OCI-LY1 (cell line): ENCODE results near the gene HBA1.
"Not testable (repeated sequence)": the region's sequence is repeated elsewhere in the genome, so short reads cannot be mapped to it uniquely, and the experiment has no call there.

Source experiments
- H2AFZ ChIP-seq: fragments of 200-600 bp; sonication (generic), shearing (Covaris generic); 2 replicates; pipeline ENCODE4 v1.6.0; 2014; ENCODE audit warnings: antibody characterized with exemption, mild to moderate bottlenecking, low read length
- H3F3A ChIP-seq: fragments of 200-600 bp; sonication (generic), shearing (Covaris generic); 2 replicates; pipeline ENCODE4 v1.6.0; 2014; ENCODE audit warnings: mild to moderate bottlenecking, antibody characterized with exemption, low read length, moderate library complexity; ENCODE audit not compliant: insufficient read depth
- H3K27ac ChIP-seq: fragments of 200-600 bp; sonication (generic); 2 replicates; pipeline ENCODE4 v1.5.1; 2014; ENCODE audit warnings: low read length, mixed run types, mild to moderate bottlenecking, low read depth; ENCODE audit not compliant: poor library complexity, severe bottlenecking
- H3K27me3 ChIP-seq: fragments of 200-600 bp; sonication (generic); 2 replicates; pipeline ENCODE4 v1.6.0; 2014; ENCODE audit warnings: antibody characterized with exemption, mild to moderate bottlenecking, low read length, moderate library complexity; ENCODE audit not compliant: insufficient read depth
- H3K36me3 ChIP-seq: fragments of 200-600 bp; sonication (generic); 2 replicates; pipeline ENCODE4 v1.6.1; 2014; ENCODE audit warnings: mild to moderate bottlenecking, antibody characterized with exemption, low read length, moderate library complexity, mixed read lengths; ENCODE audit not compliant: insufficient read depth
- H3K4me1 ChIP-seq: fragments of 200-600 bp; sonication (generic); 2 replicates; pipeline ENCODE4 v1.5.1; 2014; ENCODE audit warnings: mild to moderate bottlenecking, low read length, moderate library complexity; ENCODE audit not compliant: insufficient read depth, severe bottlenecking
- H3K4me2 ChIP-seq: fragments of 200-600 bp; sonication (generic), shearing (Covaris generic); 2 replicates; pipeline ENCODE4 v1.6.1; 2014; ENCODE audit warnings: low read length
- H3K4me3 ChIP-seq: fragments of 200-600 bp; sonication (generic); 2 replicates; pipeline ENCODE4 v1.5.1; 2014; ENCODE audit warnings: low read length, low read depth, mild to moderate bottlenecking, mixed read lengths; ENCODE audit not compliant: poor library complexity, severe bottlenecking
- H3K79me2 ChIP-seq: fragments of 200-600 bp; shearing (Covaris generic); 2 replicates; pipeline ENCODE4 v1.6.1; 2016; ENCODE audit warnings: mixed run types, low read length, mixed read lengths; ENCODE audit not compliant: insufficient read depth
- H3K9ac ChIP-seq: fragments of 200-600 bp; sonication (generic), shearing (Covaris generic); 2 replicates; pipeline ENCODE4 v1.6.1; 2014; ENCODE audit warnings: mild to moderate bottlenecking, low read length, mixed read lengths
- H3K9me2 ChIP-seq: fragments of 200-600 bp; sonication (generic), shearing (Covaris generic); 2 replicates; pipeline ENCODE4 v1.6.1; 2014; ENCODE audit warnings: low read depth, mild to moderate bottlenecking, low read length, mixed read lengths
- H3K9me3 ChIP-seq: fragments of 200-600 bp; shearing (Covaris generic); 2 replicates; pipeline ENCODE4 v1.6.1; 2014; ENCODE audit warnings: low read length, mixed read lengths
- H4K20me1 ChIP-seq: fragments of 200-600 bp; sonication (generic), shearing (Covaris generic); 2 replicates; pipeline ENCODE4 v1.6.0; 2016; ENCODE audit warnings: mild to moderate bottlenecking, low read length; ENCODE audit not compliant: insufficient read depth
- CTCF ChIP-seq: fragments of 200-600 bp; sonication (generic), shearing (Covaris generic); IDR thresholded peaks from 2 replicates; pipeline ENCODE4 v1.5.1; 2017; ENCODE audit warnings: mild to moderate bottlenecking, antibody characterized with exemption, low read length, moderate library complexity, mixed read lengths
- EZH2 ChIP-seq: fragments of 200-600 bp; sonication (generic), shearing (Covaris generic); IDR thresholded peaks from 2 replicates; pipeline ENCODE4 v1.8.0; 2017; ENCODE audit warnings: borderline replicate concordance, mixed run types, mild to moderate bottlenecking, antibody characterized with exemption, low read length, moderate library complexity, mixed read lengths

Gene HBA1

GRCh38 chr16:167122-167690 lies 9.3 kb upstream of the HBA1 start:
- Histone ChIP-seq H3K27ac (no peak overlapping the region), H3K79me2 (no peaks in the 10 kb centered on the region), H3K4me2 (no peak overlapping the region), H3K9me2 (no peaks in the 10 kb centered on the region), H3K36me3 (no peaks in the 10 kb centered on the region), H3K4me3 (no peak overlapping the region), H3F3A (no peaks in the 10 kb centered on the region), H3K9ac (no peak overlapping the region), H2AFZ (no peak overlapping the region), H3K9me3 (no peaks in the 10 kb centered on the region), H3K27me3 (no peaks in the 10 kb centered on the region; the same call in 1 of the 2 replicates), H4K20me1 (no peaks in the 10 kb centered on the region), H3K4me1 (no peaks in the 10 kb centered on the region)
- TF ChIP-seq CTCF (no peak), EZH2 (no peak)

GRCh38 chr16:168424-168823 lies 8.1 kb upstream of the HBA1 start:
- H3K27ac ChIP-seq = no peak overlapping the region
- no peaks in the 10 kb centered on the region for H4K20me1 ChIP-seq
- H3K9me2 ChIP-seq = no peaks in the 10 kb centered on the region
- H3K4me2 ChIP-seq = no peak overlapping the region
- H3F3A ChIP-seq = no peaks in the 10 kb centered on the region
- H2AFZ ChIP-seq = no peak overlapping the region
- TF ChIP-seq EZH2 (no peak), CTCF (no peak)
- H3K4me1 ChIP-seq = no peaks in the 10 kb centered on the region
- no peaks in the 10 kb centered on the region for H3K36me3 ChIP-seq
- H3K79me2 ChIP-seq = no peaks in the 10 kb centered on the region
- H3K9ac ChIP-seq = no peak overlapping the region
- H3K4me3 ChIP-seq = no peak overlapping the region
- no peaks in the 10 kb centered on the region for H3K9me3 ChIP-seq
- H3K27me3 ChIP-seq = no peaks in the 10 kb centered on the region

DNA sequence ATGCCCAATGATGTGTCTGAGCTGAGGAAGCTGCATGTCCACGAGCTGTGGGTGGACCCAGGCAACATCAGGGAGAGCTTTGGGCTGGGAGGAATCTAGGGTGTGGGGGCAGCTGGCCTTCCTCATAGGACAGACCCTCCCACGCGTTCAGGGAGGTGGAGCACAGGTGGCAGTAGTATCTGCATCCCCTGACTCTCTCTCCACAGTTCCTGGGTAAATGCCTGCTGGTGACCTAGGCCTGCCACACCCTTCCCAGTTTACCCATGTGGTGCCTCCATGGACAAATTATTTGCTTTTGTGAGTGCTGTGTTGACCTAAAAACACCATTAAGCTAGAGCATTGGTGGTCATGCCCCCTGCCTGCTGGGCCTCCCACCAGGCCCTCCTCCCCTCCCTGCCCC lies 7.5 kb upstream of the HBA1 start:
- Histone ChIP-seq H4K20me1 (no peaks in the 10 kb centered on the region), H3K4me1 (no peaks in the 10 kb centered on the region), H3K27me3 (no peaks in the 10 kb centered on the region), H3K9me2 (no peaks in the 10 kb centered on the region), H3K4me3 (no peak overlapping the region), H3K79me2 (no peaks in the 10 kb centered on the region), H3K4me2 (no peak overlapping the region), H3K9me3 (no peaks in the 10 kb centered on the region), H3K36me3 (no peaks in the 10 kb centered on the region), H3K9ac (no peak overlapping the region), H2AFZ (no peak overlapping the region), H3F3A (no peaks in the 10 kb centered on the region), H3K27ac (no peak overlapping the region)
- TF ChIP-seq EZH2 = no peak
- no peak for TF ChIP-seq CTCF

- H4K20me1 ChIP-seq, H3K4me1 ChIP-seq, H2AFZ ChIP-seq, H3K9me2 ChIP-seq, H3K9ac ChIP-seq, H3K36me3 ChIP-seq, H3K4me2 ChIP-seq, H3K27me3 ChIP-seq, H3K9me3 ChIP-seq, H3F3A ChIP-seq, H3K79me2 ChIP-seq, H3K4me3 ChIP-seq, H3K27ac ChIP-seq: not testable (repeated sequence)
Measured at GRCh38 chr16:170088-170507, 6.4 kb upstream of the HBA1 start.
